GM21447 (cell line): ENCODE measurements around the gene S100Z.
A peak's percentile ranks its signal among the peaks of the same experiment; 100 is the strongest.
"Not testable (repeated sequence)": the region's sequence is repeated elsewhere in the genome, so short reads cannot be mapped to it uniquely, and the experiment has no call there.

Experiments used
- ATAC-seq: cut with Tn5 transposase; IDR thresholded peaks from one replicate; pipeline ENCODE4 v1.9.1; 2021; ENCODE audit not compliant: unreplicated experiment

Gene S100Z

GRCh38 chr5:76867827-76868693 lies 18.2 kb downstream of the S100Z start:
- ATAC-seq: peak; percentile 65

GRCh38 chr5:76870046-76870445 lies 20.2 kb downstream of the S100Z start:
- no peak for ATAC-seq

GRCh38 chr5:76874088-76874581 lies 24.3 kb downstream of the S100Z start:
- ATAC-seq: no peak

GRCh38 chr5:76888733-76889300 lies 39.0 kb downstream of the S100Z start:
- ATAC-seq: no peak

GRCh38 chr5:76893294-76893693 lies 43.5 kb downstream of the S100Z start:
- ATAC-seq: no peak

GRCh38 chr5:76896196-76896595 lies 46.4 kb downstream of the S100Z start:
- no peak for ATAC-seq

- no peak for ATAC-seq
These were observed 51.7 kb downstream of the S100Z start for GRCh38 chr5:76901522-76901921.

GRCh38 chr5:76908166-76908565 lies 58.4 kb downstream of the S100Z start:
- no peak for ATAC-seq

GRCh38 chr5:76910344-76910933 lies 60.6 kb downstream of the S100Z start:
- not testable (repeated sequence) for ATAC-seq

GRCh38 chr5:76914671-76915070 lies 64.9 kb downstream of the S100Z start:
- not testable (repeated sequence) for ATAC-seq

GRCh38 chr5:76918539-76918938 lies 68.7 kb downstream of the S100Z start:
- ATAC-seq: no peak

- no peak for ATAC-seq
These were observed 70.7 kb downstream of the S100Z start for GRCh38 chr5:76920491-76920890.

- ATAC-seq: no peak
These were observed 76.7 kb downstream of the S100Z start for GRCh38 chr5:76926329-76927105.

GRCh38 chr5:76927961-76928360 lies 78.1 kb downstream of the S100Z start:
- no peak for ATAC-seq

- ATAC-seq: no peak
These were observed 80.3 kb downstream of the S100Z start for GRCh38 chr5:76930083-76930482.

- ATAC-seq: no peak
These were observed 88.4 kb downstream of the S100Z start for GRCh38 chr5:76938177-76938576.

GRCh38 chr5:76941000-76941399 lies 91.2 kb downstream of the S100Z start:
- no peak for ATAC-seq

GRCh38 chr5:76941442-76941841 lies 91.6 kb downstream of the S100Z start:
- ATAC-seq: no peak

GRCh38 chr5:76942581-76942980 lies 92.8 kb downstream of the S100Z start:
- no peak for ATAC-seq

- no peak for ATAC-seq
These were observed 93.2 kb downstream of the S100Z start for GRCh38 chr5:76943006-76943405.

GRCh38 chr5:76944638-76945037 lies 94.8 kb downstream of the S100Z start:
- ATAC-seq: no peak
